Measurements from ENCODE around the gene SLC29A2. TPM values are rescaled to one million over a fixed set of nuclear protein-coding genes. Genes with fewer than 3 reads are reported as not detected.

SLC29A2 gene
- total RNA-seq, 1 experiment from 2014 or later: 25.5 TPM

GRCh38 chr11:66325263-66325671, 46.3 kb downstream of the SLC29A2 start:
- Histone ChIP-seq H3K9me3 (ENCODE audit: low read length) (no peaks in the 10 kb centered on the region), H3K4me2 (ENCODE audit: low read length) (no peak overlapping the region), H3F3A (ENCODE audit: low read length, unreplicated experiment) (no peaks in the 10 kb centered on the region), H4K20me1 (ENCODE audit: low read length) (no peaks in the 10 kb centered on the region), H2AFZ (ENCODE audit: low read length) (no peak overlapping the region), H3K4me3 (ENCODE audit: low read length) (no peak overlapping the region), H3K36me3 (ENCODE audit: low read depth, low read length) (no peaks in the 10 kb centered on the region), H3K9me2 (replicated peaks; ENCODE audit: low read length) (no peaks in the 10 kb centered on the region), H3K27ac (ENCODE audit: low read length) (no peak overlapping the region), H3K79me2 (ENCODE audit: low read length) (no peaks in the 10 kb centered on the region), H3K4me1 (ENCODE audit: insufficient read depth, low read length) (peaks cover 23% of the 10 kb centered on the region), H3K27me3 (ENCODE audit: low read length) (no peaks in the 10 kb centered on the region), H3K9ac (ENCODE audit: low read length) (no peak overlapping the region)
- POLR2A ChIA-PET (ENCODE audit: unreplicated experiment): no interaction called here
- no TSS peak for BruUV-seq (replicated peaks)
- CTCF ChIA-PET: interaction anchor here (0.5 kb wide), 1 partner anchor 14 kb away, joined by 3 read pairs; no protein-coding TSS in a partner anchor
- DNase-seq: no peak
- no peak for TF ChIP-seq CTCF (conservative IDR thresholded peaks at IDR 0.05; ENCODE audit: low read depth, low read length)
- no peak for TF ChIP-seq EZH2 (IDR thresholded peaks at IDR 0.05; ENCODE audit: low read length, unreplicated experiment)
- no peak for TF ChIP-seq EZH2phosphoT487 (IDR thresholded peaks at IDR 0.05; ENCODE audit: borderline replicate concordance, low read length)
- no peak for ATAC-seq
- intact Hi-C loops (cut with micrococcal nuclease): no loop called here

GRCh38 chr11:66324664-66325063, 46.9 kb downstream of the SLC29A2 start:
- Histone ChIP-seq H3K9ac (ENCODE audit: low read length) (no peak overlapping the region), H3K9me3 (ENCODE audit: low read length) (no peaks in the 10 kb centered on the region), H3K36me3 (ENCODE audit: low read depth, low read length) (no peaks in the 10 kb centered on the region), H3K27me3 (ENCODE audit: low read length) (no peaks in the 10 kb centered on the region), H3K27ac (ENCODE audit: low read length) (no peak overlapping the region), H4K20me1 (ENCODE audit: low read length) (no peaks in the 10 kb centered on the region), H3F3A (ENCODE audit: low read length, unreplicated experiment) (no peaks in the 10 kb centered on the region), H3K4me2 (ENCODE audit: low read length) (no peak overlapping the region), H3K79me2 (ENCODE audit: low read length) (no peaks in the 10 kb centered on the region), H3K4me3 (ENCODE audit: low read length) (no peak overlapping the region), H3K9me2 (replicated peaks; ENCODE audit: low read length) (no peaks in the 10 kb centered on the region), H2AFZ (ENCODE audit: low read length) (no peak overlapping the region), H3K4me1 (ENCODE audit: insufficient read depth, low read length) (peaks cover 23% of the 10 kb centered on the region)
- ChIA-PET CTCF (no interaction called here), POLR2A (ENCODE audit: unreplicated experiment) (no interaction called here)
- DNase-seq (no peak), ATAC-seq (no peak)
- no TSS peak for BruUV-seq (replicated peaks)
- intact Hi-C loops (cut with micrococcal nuclease): no loop called here
- TF ChIP-seq EZH2phosphoT487 (IDR thresholded peaks at IDR 0.05; ENCODE audit: borderline replicate concordance, low read length) (no peak), EZH2 (IDR thresholded peaks at IDR 0.05; ENCODE audit: low read length, unreplicated experiment) (no peak), CTCF (conservative IDR thresholded peaks at IDR 0.05; ENCODE audit: low read depth, low read length) (no peak)

GRCh38 chr11:66323684-66324083, 47.9 kb downstream of the SLC29A2 start:
- H3K4me1 ChIP-seq (ENCODE audit: insufficient read depth, low read length): peaks cover 22% of the 10 kb centered on the region
- H4K20me1 ChIP-seq (ENCODE audit: low read length): no peaks in the 10 kb centered on the region
- intact Hi-C loops (cut with micrococcal nuclease): no loop called here
- ATAC-seq: no peak
- BruUV-seq (replicated peaks): no TSS peak
- H3F3A ChIP-seq (ENCODE audit: low read length, unreplicated experiment): no peaks in the 10 kb centered on the region
- POLR2A ChIA-PET (ENCODE audit: unreplicated experiment): no interaction called here
- H3K36me3 ChIP-seq (ENCODE audit: low read depth, low read length): no peaks in the 10 kb centered on the region
- no peak overlapping the region for H3K4me2 ChIP-seq (ENCODE audit: low read length)
- no peaks in the 10 kb centered on the region for H3K27me3 ChIP-seq (ENCODE audit: low read length)
- H3K79me2 ChIP-seq (ENCODE audit: low read length): no peaks in the 10 kb centered on the region
- no peaks in the 10 kb centered on the region for H3K9me3 ChIP-seq (ENCODE audit: low read length)
- no peak overlapping the region for H3K27ac ChIP-seq (ENCODE audit: low read length)
- H2AFZ ChIP-seq (ENCODE audit: low read length): no peak overlapping the region
- no peak overlapping the region for H3K4me3 ChIP-seq (ENCODE audit: low read length)
- no peaks in the 10 kb centered on the region for H3K9me2 ChIP-seq (replicated peaks; ENCODE audit: low read length)
- no peak overlapping the region for H3K9ac ChIP-seq (ENCODE audit: low read length)
- CTCF ChIA-PET: no interaction called here
- no peak for TF ChIP-seq EZH2 (IDR thresholded peaks at IDR 0.05; ENCODE audit: low read length, unreplicated experiment)
- TF ChIP-seq EZH2phosphoT487 (IDR thresholded peaks at IDR 0.05; ENCODE audit: borderline replicate concordance, low read length): no peak
- TF ChIP-seq CTCF (conservative IDR thresholded peaks at IDR 0.05; ENCODE audit: low read depth, low read length): no peak
- no peak for DNase-seq

Data from PC-3 (cell line).